Endodermal cell (in vitro differentiated cells): Measurements from ENCODE around the gene SPEM2. TPM values are rescaled to one million over a fixed set of nuclear protein-coding genes. Genes with fewer than 3 reads are reported as not detected.

Experiments
- DNase-seq: peaks from one replicate; pipeline ENCODE4 v3.0.0-alpha.2; 2017
- H3K27ac ChIP-seq: 2 replicates; pipeline ENCODE4 v1.5.1; 2013; ENCODE audit warnings: mild to moderate bottlenecking, low read depth, low read length, moderate library complexity
- H3K27me3 ChIP-seq: 2 replicates; pipeline ENCODE4 v1.6.1; 2013; ENCODE audit warnings: mild to moderate bottlenecking, low read length, moderate library complexity; ENCODE audit not compliant: insufficient read depth, control insufficient read depth, poor library complexity, severe bottlenecking
- H3K36me3 ChIP-seq: 2 replicates; pipeline ENCODE4 v1.7.0; 2013; ENCODE audit warnings: mild to moderate bottlenecking, low read length, moderate library complexity; ENCODE audit not compliant: control insufficient read depth, insufficient read depth
- H3K4me1 ChIP-seq: one replicate; pipeline ENCODE4 v1.7.0; 2013; ENCODE audit warnings: low read length; ENCODE audit not compliant: control insufficient read depth, insufficient read depth
- H3K4me3 ChIP-seq: 2 replicates; pipeline ENCODE4 v1.5.1; 2013; ENCODE audit warnings: mild to moderate bottlenecking, low read length, moderate library complexity
- H3K9ac ChIP-seq: 2 replicates; pipeline ENCODE4 v1.6.1; 2013; ENCODE audit warnings: mild to moderate bottlenecking, low read length, moderate library complexity; ENCODE audit not compliant: poor library complexity, severe bottlenecking; ENCODE audit errors: extremely low read depth
- H3K9me3 ChIP-seq: 2 replicates; pipeline ENCODE4 v1.6.1; 2013; ENCODE audit warnings: mild to moderate bottlenecking, low read length, moderate library complexity; ENCODE audit not compliant: control insufficient read depth
- H3K27ac Mint-ChIP-seq: 2 replicates; pipeline ENCODE4 v1.8.0; 2020; ENCODE audit warnings: mixed read lengths
- H3K27me3 Mint-ChIP-seq: 2 replicates; pipeline ENCODE4 v1.8.0; 2021; ENCODE audit warnings: mild to moderate bottlenecking, mixed read lengths; ENCODE audit not compliant: insufficient read depth
- H3K36me3 Mint-ChIP-seq: 2 replicates; pipeline ENCODE4 v1.8.0; 2020; ENCODE audit warnings: low read depth, mixed read lengths
- H3K4me1 Mint-ChIP-seq: 2 replicates; pipeline ENCODE4 v1.8.0; 2020; ENCODE audit warnings: mixed read lengths
- H3K4me3 Mint-ChIP-seq: 2 replicates; pipeline ENCODE4 v1.8.0; 2020; ENCODE audit warnings: mild to moderate bottlenecking, moderate library complexity, mixed read lengths
- H3K9me3 Mint-ChIP-seq: 2 replicates; pipeline ENCODE4 v1.8.0; 2020; ENCODE audit warnings: mild to moderate bottlenecking, mixed read lengths
- CTCF ChIP-seq: fragments of 200-600 bp; sonication (generic); conservative IDR thresholded peaks from 2 replicates; pipeline ENCODE4 v1.5.0; 2021; ENCODE audit warnings: antibody characterized with exemption, mild to moderate bottlenecking
- WGBS, 2 experiments: methylation state at CpG; one replicate each; pipeline versions ENCODE4 v1.1.5 to v1.1.7; 2013; ENCODE audit warnings: missing lambda C conversion rate in 2 of 2, mixed read lengths in 1 of 2; ENCODE audit not compliant: insufficient coverage in 1 of 2, insufficient read length in 1 of 2; 5-methylcytosine and 5-hydroxymethylcytosine counted together
- total RNA-seq, 2 donors: library from RNA; stranded (reverse); fragmentation: NEBNext Ultra II Directional in 1 of 2; extraction: Animal tissue kit (Norgen Biotek cat#: 25700) in 1 of 2; gene quantifications; 2 replicates in 1 of 2; 3 replicates in 1 of 2; pipeline ENCODE4 v1.2.1, GENCODE V29; 2021

Gene SPEM2
- total RNA-seq, 2 donors from 2014 or later = not detected

GRCh38 chr17:7431231-7431630, 5.8 kb downstream of the SPEM2 start:
- Mint-ChIP-seq H3K4me3 (no peak overlapping the region), H3K9me3 (no peaks in the 10 kb centered on the region)

GRCh38 chr17:7432296-7432695, 6.9 kb downstream of the SPEM2 start:
- H3K4me1 ChIP-seq = peaks cover 3% of the 10 kb centered on the region
- no peaks in the 10 kb centered on the region for H3K9me3 ChIP-seq
- H3K4me1 Mint-ChIP-seq = no peaks in the 10 kb centered on the region
- no peak for DNase-seq
- H3K36me3 ChIP-seq = no peaks in the 10 kb centered on the region
- H3K4me3 ChIP-seq = no peak overlapping the region
- H3K9me3 Mint-ChIP-seq = no peaks in the 10 kb centered on the region
- H3K27me3 ChIP-seq = peaks cover 9% of the 10 kb centered on the region
- 95 to 99% methylated on average over 10 to 11 of the region's 11 CpGs for WGBS, 2 experiments
- no peak overlapping the region for H3K4me3 Mint-ChIP-seq
- no peak overlapping the region for H3K27ac Mint-ChIP-seq
- no peak overlapping the region for H3K9ac ChIP-seq
- H3K27me3 Mint-ChIP-seq = peaks cover 28% of the 10 kb centered on the region
- no peaks in the 10 kb centered on the region for H3K36me3 Mint-ChIP-seq
- no peak for TF ChIP-seq CTCF
- H3K27ac ChIP-seq = no peak overlapping the region

More at GRCh38 chr17:7431231-7431630, 5.8 kb downstream of the SPEM2 start:
- peaks cover 3% of the 10 kb centered on the region for H3K4me1 ChIP-seq
- DNase-seq = no peak
- no peak for TF ChIP-seq CTCF
- H3K36me3 ChIP-seq = no peaks in the 10 kb centered on the region
- Mint-ChIP-seq H3K27ac (no peak overlapping the region), H3K36me3 (no peaks in the 10 kb centered on the region), H3K4me1 (no peaks in the 10 kb centered on the region), H3K27me3 (peaks cover 21% of the 10 kb centered on the region)
- WGBS, 2 experiments = 86 to 89% methylated on average over 1 of the region's 1 CpG
- no peak overlapping the region for H3K9ac ChIP-seq
- peaks cover 3% of the 10 kb centered on the region for H3K27me3 ChIP-seq
- H3K9me3 ChIP-seq = no peaks in the 10 kb centered on the region
- H3K4me3 ChIP-seq = no peak overlapping the region
- no peak overlapping the region for H3K27ac ChIP-seq

- no peaks in the 10 kb centered on the region for H3K9me3 ChIP-seq
- H3K4me3 ChIP-seq = peak overlapping the region; percentile 85
- no peak overlapping the region for H3K27ac ChIP-seq
- H3K4me1 ChIP-seq = peaks cover 3% of the 10 kb centered on the region
- TF ChIP-seq CTCF = peak; percentile 36
- no peaks in the 10 kb centered on the region for H3K9me3 Mint-ChIP-seq
- peaks cover 50% of the 10 kb centered on the region for H3K27me3 Mint-ChIP-seq
- peaks cover 36% of the 10 kb centered on the region for H3K27me3 ChIP-seq
- peaks cover 13% of the 10 kb centered on the region for H3K4me1 Mint-ChIP-seq
- H3K36me3 Mint-ChIP-seq = no peaks in the 10 kb centered on the region
- H3K36me3 ChIP-seq = no peaks in the 10 kb centered on the region
- WGBS, 2 experiments = 7 to 9% methylated on average over 36 to 49 of the region's 49 CpGs
- DNase-seq = peak; percentile 94
- H3K9ac ChIP-seq = peak overlapping the region; percentile 57
- peak overlapping the region; percentile 83 for H3K4me3 Mint-ChIP-seq
- H3K27ac Mint-ChIP-seq = peak overlapping the region; percentile 87
Observed at GRCh38 chr17:7435676-7436555, 10.5 kb downstream of the SPEM2 start.
